Measurements from ENCODE around the gene INPP5A. TPM values are rescaled to one million over a fixed set of nuclear protein-coding genes. Genes with fewer than 3 reads are reported as not detected.

The INPP5A gene
- total and polyA plus RNA-seq, 2 donors (not counting 1 experiment from before 2014, with no cell fraction given): 9.3 to 87.8 TPM

DNA sequence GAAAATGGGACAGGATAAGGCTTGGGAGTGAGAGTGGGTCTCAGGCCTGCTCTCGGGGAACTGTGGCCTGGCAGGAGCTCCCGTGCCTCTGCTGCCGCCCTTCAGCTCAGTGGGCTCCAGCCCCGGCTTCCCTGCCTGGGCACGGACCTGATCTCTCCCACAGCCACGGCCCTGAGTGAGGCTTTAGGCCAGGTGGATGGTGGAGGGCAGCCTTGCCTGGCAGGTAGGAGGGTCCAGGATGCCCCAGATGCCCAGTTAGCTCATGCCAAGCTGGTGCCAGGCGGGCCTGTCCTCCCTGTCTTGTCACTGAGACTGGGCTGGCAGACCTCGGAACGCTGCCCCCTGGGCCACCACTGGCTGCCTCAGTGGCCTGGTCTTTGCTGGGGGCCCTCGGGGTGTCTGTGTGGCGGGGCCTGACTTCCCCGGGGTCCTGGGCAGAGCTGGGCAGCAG lies 116.6 kb downstream of the INPP5A start:
- H3K9ac ChIP-seq (ENCODE audit: low read length): no peak overlapping the region
- no peaks in the 10 kb centered on the region for H3K9me3 Mint-ChIP-seq (ENCODE audit: insufficient read depth)
- no peak overlapping the region for H3K4me3 ChIP-seq (ENCODE audit: control extremely low read depth in 1 of 5, extremely low read depth in 1 of 5, insufficient read depth in 1 of 5, low read depth in 2 of 5, low read length in 4 of 5)
- 96% methylated on average over 11 of the region's 12 CpGs for WGBS (ENCODE audit: insufficient coverage)
- H3K4me1 ChIP-seq (ENCODE audit: control insufficient read depth in 2 of 2, insufficient read depth in 2 of 2, low read length in 2 of 2): no peaks in the 10 kb centered on the region
- H3K4me1 Mint-ChIP-seq: peaks cover 3% of the 10 kb centered on the region
- intact Hi-C loops (cut with micrococcal nuclease): no loop called here
- CTCF ChIA-PET: interaction anchor here (1.0 to 1.7 kb wide), 5 partner anchors 12 to 512 kb away, joined by 3 to 6 read pairs (median 3); no protein-coding TSS in a partner anchor
- POLR2A ChIA-PET: no interaction called here
- H3K4me3 Mint-ChIP-seq: no peak overlapping the region
- no peaks in the 10 kb centered on the region for H3K9me3 ChIP-seq (ENCODE audit: control extremely low read depth in 1 of 3, control insufficient read depth in 2 of 3, insufficient read depth in 1 of 3, low read length in 2 of 3)
- no peak for DNase-seq
- H3K27me3 Mint-ChIP-seq: no peaks in the 10 kb centered on the region
- no peak overlapping the region for H3K27ac Mint-ChIP-seq
- H3K4me2 ChIP-seq (replicated peaks; ENCODE audit: low read depth, low read length, poor library complexity, severe bottlenecking): no peak overlapping the region
- TF ChIP-seq EZH2 (IDR thresholded peaks at IDR 0.05; ENCODE audit: borderline replicate concordance, insufficient read depth, low read depth, low read length, poor library complexity, severe bottlenecking) (no peak), CTCF (IDR thresholded peaks at IDR 0.05) (no peak)
- peaks cover 74% of the 10 kb centered on the region for H4K20me1 ChIP-seq (ENCODE audit: control insufficient read depth, insufficient read depth, low read length, poor library complexity, severe bottlenecking)
- ATAC-seq (ENCODE audit: low read depth): no peak
- H3K27ac ChIP-seq (ENCODE audit: low read length in 2 of 2): no peak overlapping the region
- peaks cover 31% of the 10 kb centered on the region for H3K79me2 ChIP-seq (ENCODE audit: control insufficient read depth, insufficient read depth, low read length)
- peaks cover 0 to 46% of the 10 kb centered on the region in 2 experiments for H3K36me3 ChIP-seq (replicated peaks in 1 of 2; ENCODE audit: control extremely low read depth in 1 of 2, control insufficient read depth in 1 of 2, extremely low read depth in 1 of 2, insufficient read depth in 2 of 2, low read length in 1 of 2)
- H3K27me3 ChIP-seq (replicated peaks in 1 of 4; ENCODE audit: control extremely low read depth in 1 of 4, control insufficient read depth in 3 of 4, insufficient read depth in 4 of 4, low read length in 3 of 4): no peaks in the 10 kb centered on the region
- no peak overlapping the region for H2AFZ ChIP-seq (ENCODE audit: insufficient read depth, low read depth, low read length, poor library complexity, severe bottlenecking)

- whole genome bisulfite sequencing (ENCODE audit: insufficient coverage): 76% methylated on average over 44 of the region's 48 CpGs
- peak; percentile 92 for TF ChIP-seq CTCF (IDR thresholded peaks at IDR 0.05)
- no peak for TF ChIP-seq EZH2 (IDR thresholded peaks at IDR 0.05; ENCODE audit: borderline replicate concordance, insufficient read depth, low read depth, low read length, poor library complexity, severe bottlenecking)
- CTCF ChIA-PET: interaction anchor here (0.7 to 1.7 kb wide), 9 partner anchors 12 to 513 kb away, joined by 3 to 6 read pairs (median 3); no protein-coding TSS in a partner anchor
Observed at GRCh38 chr10:132654708-132655661, 117.4 kb downstream of the INPP5A start.

More at GRCh38 chr10:132654708-132655661, 117.4 kb downstream of the INPP5A start:
- H3K4me3 Mint-ChIP-seq: no peak overlapping the region
- Histone ChIP-seq H3K27me3 (replicated peaks in 1 of 4; ENCODE audit: control extremely low read depth in 1 of 4, control insufficient read depth in 3 of 4, insufficient read depth in 4 of 4, low read length in 3 of 4) (no peaks in the 10 kb centered on the region), H3K36me3 (replicated peaks in 1 of 2; ENCODE audit: control extremely low read depth in 1 of 2, control insufficient read depth in 1 of 2, extremely low read depth in 1 of 2, insufficient read depth in 2 of 2, low read length in 1 of 2) (peaks cover 0 to 53% of the 10 kb centered on the region in 2 experiments), H3K4me3 (ENCODE audit: control extremely low read depth in 1 of 5, extremely low read depth in 1 of 5, insufficient read depth in 1 of 5, low read depth in 2 of 5, low read length in 4 of 5) (no peak overlapping the region), H3K4me2 (replicated peaks; ENCODE audit: low read depth, low read length, poor library complexity, severe bottlenecking) (no peak overlapping the region), H3K4me1 (ENCODE audit: control insufficient read depth in 2 of 2, insufficient read depth in 2 of 2, low read length in 2 of 2) (no peaks in the 10 kb centered on the region), H4K20me1 (ENCODE audit: control insufficient read depth, insufficient read depth, low read length, poor library complexity, severe bottlenecking) (peaks cover 66% of the 10 kb centered on the region), H3K27ac (ENCODE audit: low read length in 2 of 2) (no peak overlapping the region), H3K9me3 (ENCODE audit: control extremely low read depth in 1 of 3, control insufficient read depth in 2 of 3, insufficient read depth in 1 of 3, low read length in 2 of 3) (no peaks in the 10 kb centered on the region), H3K79me2 (ENCODE audit: control insufficient read depth, insufficient read depth, low read length) (peaks cover 24% of the 10 kb centered on the region), H2AFZ (ENCODE audit: insufficient read depth, low read depth, low read length, poor library complexity, severe bottlenecking) (no peak overlapping the region), H3K9ac (ENCODE audit: low read length) (no peak overlapping the region)
- POLR2A ChIA-PET: no interaction called here
- ATAC-seq (ENCODE audit: low read depth) (peak; percentile 73), DNase-seq (peak; percentile 72)
- peaks cover 3% of the 10 kb centered on the region for H3K4me1 Mint-ChIP-seq
- no peak overlapping the region for H3K27ac Mint-ChIP-seq
- H3K27me3 Mint-ChIP-seq: no peaks in the 10 kb centered on the region
- intact Hi-C loops (cut with micrococcal nuclease): no loop called here
- no peaks in the 10 kb centered on the region for H3K9me3 Mint-ChIP-seq (ENCODE audit: insufficient read depth)
